Effector CD4-positive, alpha-beta T cell (primary cell): Measurements from ENCODE around the gene RCE1.
A peak's percentile ranks its signal among the peaks of the same experiment; 100 is the strongest.
"Not testable (repeated sequence)": the region's sequence is repeated elsewhere in the genome, so short reads cannot be mapped to it uniquely, and the experiment has no call there.

Experiments
- DNase-seq: peaks from one replicate; pipeline ENCODE4 v3.0.0-alpha.2; 2020
- total RNA-seq: gene quantifications from one replicate; lab custom pipeline; 2026; lab: John Stamatoyannopoulos, UW

Gene RCE1
- 31.3 reads per million, percentile 57 among the genes with 10 or more reads in this experiment for total RNA-seq

- peak; percentile 88 for DNase-seq
Measured at GRCh38 chr11:66842896-66843775, at the start of gene RCE1. Gene RCE1, plus strand, starts transcription at chr11:66843441. Its CDS starts 15 bp downstream, at chr11:66843456.

GRCh38 chr11:66799815-66800214, 43.4 kb upstream of the RCE1 start:
- DNase-seq = not testable (repeated sequence)

GRCh38 chr11:66800720-66801428, 42.4 kb upstream of the RCE1 start:
- no peak for DNase-seq

- DNase-seq = no peak
Measured at GRCh38 chr11:66809592-66809991, 33.6 kb upstream of the RCE1 start.

GRCh38 chr11:66810576-66811185, 32.6 kb upstream of the RCE1 start:
- DNase-seq = no peak

GRCh38 chr11:66814678-66815077, 28.6 kb upstream of the RCE1 start:
- no peak for DNase-seq

- no peak for DNase-seq
Measured at GRCh38 chr11:66815646-66816045, 27.6 kb upstream of the RCE1 start.

GRCh38 chr11:66818231-66818955, 24.8 kb upstream of the RCE1 start:
- DNase-seq = no peak

- no peak for DNase-seq
Measured at GRCh38 chr11:66820381-66820780, 22.9 kb upstream of the RCE1 start.

GRCh38 chr11:66820901-66821300, 22.3 kb upstream of the RCE1 start:
- no peak for DNase-seq

GRCh38 chr11:66823700-66824099, 19.5 kb upstream of the RCE1 start:
- DNase-seq = no peak

- not testable (repeated sequence) for DNase-seq
Measured at GRCh38 chr11:66824573-66824972, 18.7 kb upstream of the RCE1 start.

- no peak for DNase-seq
Measured at GRCh38 chr11:66834539-66834845, 8.7 kb upstream of the RCE1 start.

GRCh38 chr11:66834943-66835342, 8.3 kb upstream of the RCE1 start:
- no peak for DNase-seq

- no peak for DNase-seq
Measured at GRCh38 chr11:66835768-66836405, 7.4 kb upstream of the RCE1 start.

- no peak for DNase-seq
Measured at GRCh38 chr11:66840317-66841091, 2.7 kb upstream of the RCE1 start.

GRCh38 chr11:66841861-66842260, 1.4 kb upstream of the RCE1 start:
- DNase-seq = no peak

GRCh38 chr11:66842501-66842895, 743 bp upstream of the RCE1 start:
- no peak for DNase-seq

GRCh38 chr11:66843776-66844495, 695 bp downstream of the RCE1 start:
- DNase-seq = no peak

- no peak for DNase-seq
Measured at GRCh38 chr11:66844496-66845142, 1.4 kb downstream of the RCE1 start.
